Pancreas (tissue), 10 donors: Measurements from ENCODE around the gene CARD6. TPM values are rescaled to one million over a fixed set of nuclear protein-coding genes. Genes with fewer than 3 reads are reported as not detected.
"Not testable (repeated sequence)": the region's sequence is repeated elsewhere in the genome, so short reads cannot be mapped to it uniquely, and the experiment has no call there.

Source experiments
- ATAC-seq, 4 donors: fragments of 200-7000 bp; cut with Tn5 transposase; one replicate each; pipeline versions ENCODE4 v1.8.0 to v1.9.1; 2020; ENCODE audit warnings: mild to moderate bottlenecking in 4 of 4, moderate library complexity in 4 of 4
- DNase-seq, 6 donors: peaks; one replicate each; pipeline ENCODE4 v3.0.0-alpha.2; 2020
- FAIRE-seq: peaks from 2 replicates; lab custom pipeline; 2012; peaks lifted over from hg19 to GRCh38; lab: Jason Lieb, UNC
- H3K27ac ChIP-seq, 4 donors: fragments of 200-600 bp; sonication (generic); 1 replicate in 3 of 4; 2 replicates in 1 of 4; pipeline versions ENCODE4 v1.5.0 to v1.8.0; 2020
- H3K27me3 ChIP-seq, 4 donors: fragments of 200-600 bp; one replicate each; pipeline ENCODE4 v1.8.0; 2021
- H3K36me3 ChIP-seq, 3 donors: fragments of 200-600 bp; sonication (generic) in 1 of 3; one replicate each; pipeline versions ENCODE4 v1.5.0 to v1.8.0; 2020 to 2021
- H3K4me1 ChIP-seq, 3 donors: fragments of 200-600 bp; one replicate each; pipeline ENCODE4 v1.8.0; 2021
- H3K4me3 ChIP-seq, 4 donors: fragments of 200-600 bp; sonication (generic) in 2 of 4; one replicate each; pipeline versions ENCODE4 v1.5.0 to v1.8.0; 2020 to 2021
- H3K9me3 ChIP-seq, 4 donors: fragments of 200-600 bp; one replicate each; pipeline ENCODE4 v1.8.0; 2021
- WGBS, 2 donors: extraction: QIAGEN DNeasy Blood & Tissue Kit; methylation state at CpG; one replicate each; pipeline ENCODE4 v1.1.7; 2013; 5-methylcytosine and 5-hydroxymethylcytosine counted together
- intact Hi-C, 3 donors: fragments of 100-400 bp; cut with DNase I; formaldehyde crosslinking; loops; one replicate each; pipeline versions ENCODE4 v1.11.1 to v1.14.2; 2022
- polyA plus RNA-seq, 2 donors: library from polyadenylated mRNA; stranded (reverse); fragments of 200-250 nt; gene quantifications; one replicate each; pipeline ENCODE4 v1.2.3, GENCODE V29; 2013
- total RNA-seq, 6 donors: library from RNA; stranded (reverse); fragmentation: NEBNext Ultra II Directional in 4 of 6; extraction: Animal tissue kit (Norgen Biotek cat#: 25700) in 4 of 6; gene quantifications; one replicate each; pipeline versions ENCODE4 v1.2.1 to v1.2.4, GENCODE V29; 2021 to 2023
- TF ChIP-seq, protein P1 (sequence below), 4 donors: fragments of 200-600 bp; sonication (generic) in 3 of 4; IDR thresholded peaks; one replicate each; pipeline versions ENCODE4 v1.5.0 to v1.8.0; 2021; ENCODE audit warnings: antibody characterized with exemption in 4 of 4
- donor health status: healthy with polysubstance abuse.
- donor health status: DM: no; HTN: no; CAD: no; lungs with moderate emphysema.
- donor health status: DM: no; HTN: no; CAD: no.
- donor health status: control.
- donor health status: control.
- donor health status: Bipolar disorder and iron deficiency.
- donor health status: DM: yes; HTN: yes; CAD: no.
- donor health status: DM: no; HTN: no; CAD: no.
- donor health status: DM: no; HTN: no; CAD: no.
- donor health status: DM: yes; HTN: yes; CAD: no.

CARD6 gene
- total and polyA plus RNA-seq, 8 donors = 1.7 to 8.0 (median 2.6) TPM

DNA sequence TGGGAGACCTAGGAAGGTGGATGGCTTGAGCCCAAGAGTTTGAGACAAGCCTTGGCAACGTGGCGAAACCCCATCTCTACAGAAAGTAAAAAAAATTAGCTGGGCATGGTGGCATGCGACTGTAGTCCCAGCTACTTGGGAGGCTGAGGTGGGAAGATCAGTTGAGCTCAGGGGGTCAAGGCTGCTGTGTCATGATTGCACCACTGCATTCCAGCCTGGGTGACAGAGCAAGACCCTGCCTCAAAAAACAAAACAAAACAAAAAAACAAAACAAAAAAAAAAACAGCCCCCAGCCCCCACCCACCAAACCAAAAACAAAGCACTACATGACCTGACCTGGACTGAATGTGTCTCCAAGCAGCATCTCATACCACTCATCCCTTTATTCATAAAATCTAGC, 34.8 kb downstream of the CARD6 start:
- Histone ChIP-seq H3K4me3 (no peak overlapping the region), H3K27ac (no peak overlapping the region), H3K36me3 (no peaks in the 10 kb centered on the region), H3K9me3 (no peaks in the 10 kb centered on the region), H3K27me3 (no peaks in the 10 kb centered on the region), H3K4me1 (no peaks in the 10 kb centered on the region)
- FAIRE-seq (no peak), DNase-seq (no peak), ATAC-seq (no peak)
- intact Hi-C loops = loop anchor here in 1 of 3 donors (10.0 kb wide), 1 partner anchor 121 kb away; the partner anchor contains the start of gene TTC33
- WGBS, 2 donors = 54 to 58% methylated on average over 3 of the region's 3 CpGs
- TF ChIP-seq, protein P1, sequence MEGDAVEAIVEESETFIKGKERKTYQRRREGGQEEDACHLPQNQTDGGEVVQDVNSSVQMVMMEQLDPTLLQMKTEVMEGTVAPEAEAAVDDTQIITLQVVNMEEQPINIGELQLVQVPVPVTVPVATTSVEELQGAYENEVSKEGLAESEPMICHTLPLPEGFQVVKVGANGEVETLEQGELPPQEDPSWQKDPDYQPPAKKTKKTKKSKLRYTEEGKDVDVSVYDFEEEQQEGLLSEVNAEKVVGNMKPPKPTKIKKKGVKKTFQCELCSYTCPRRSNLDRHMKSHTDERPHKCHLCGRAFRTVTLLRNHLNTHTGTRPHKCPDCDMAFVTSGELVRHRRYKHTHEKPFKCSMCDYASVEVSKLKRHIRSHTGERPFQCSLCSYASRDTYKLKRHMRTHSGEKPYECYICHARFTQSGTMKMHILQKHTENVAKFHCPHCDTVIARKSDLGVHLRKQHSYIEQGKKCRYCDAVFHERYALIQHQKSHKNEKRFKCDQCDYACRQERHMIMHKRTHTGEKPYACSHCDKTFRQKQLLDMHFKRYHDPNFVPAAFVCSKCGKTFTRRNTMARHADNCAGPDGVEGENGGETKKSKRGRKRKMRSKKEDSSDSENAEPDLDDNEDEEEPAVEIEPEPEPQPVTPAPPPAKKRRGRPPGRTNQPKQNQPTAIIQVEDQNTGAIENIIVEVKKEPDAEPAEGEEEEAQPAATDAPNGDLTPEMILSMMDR (IDR thresholded peaks at IDR 0.05) = no peak

DNA sequence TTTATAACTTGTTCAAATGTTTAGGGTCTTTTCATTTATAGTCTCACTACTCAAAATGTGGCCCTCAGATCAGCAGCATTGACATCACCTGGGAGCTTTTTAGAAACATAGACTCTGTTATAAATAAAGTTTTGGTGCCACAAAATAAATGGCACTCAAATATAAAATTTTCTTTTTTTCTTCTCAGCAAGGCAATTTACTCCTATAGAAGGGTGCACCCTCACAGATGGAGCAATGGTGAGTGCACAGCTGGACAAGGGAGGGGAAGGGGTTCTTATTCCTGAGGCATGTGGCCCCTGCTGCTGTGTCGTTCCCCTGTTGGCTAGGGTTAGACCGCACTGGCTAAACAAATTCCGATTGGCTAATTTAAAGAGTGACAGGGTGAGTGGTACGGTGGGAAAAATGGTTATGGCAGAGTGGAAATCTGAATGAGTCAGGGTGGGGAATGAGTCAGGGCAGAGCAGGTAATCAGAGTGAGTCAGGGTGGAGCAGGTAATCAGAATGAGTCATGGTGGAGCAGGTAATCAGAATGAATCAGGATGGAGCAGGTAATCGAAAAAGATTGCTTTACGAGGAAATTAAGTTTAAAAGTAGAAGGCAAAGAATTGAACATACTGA, 36.3 kb downstream of the CARD6 start:
- Histone ChIP-seq H3K27ac (no peak overlapping the region), H3K27me3 (no peaks in the 10 kb centered on the region), H3K9me3 (no peaks in the 10 kb centered on the region), H3K36me3 (no peaks in the 10 kb centered on the region), H3K4me1 (no peaks in the 10 kb centered on the region), H3K4me3 (no peak overlapping the region)
- 79 to 90% methylated on average over 6 of the region's 6 CpGs for WGBS, 2 donors
- DNase-seq (no peak), FAIRE-seq (no peak), ATAC-seq (no peak)
- intact Hi-C loops = loop anchor here in 1 of 3 donors (10.0 kb wide), 1 partner anchor 123 kb away; the partner anchor contains the start of gene TTC33
- TF ChIP-seq, protein P1 (IDR thresholded peaks at IDR 0.05) = no peak

DNA sequence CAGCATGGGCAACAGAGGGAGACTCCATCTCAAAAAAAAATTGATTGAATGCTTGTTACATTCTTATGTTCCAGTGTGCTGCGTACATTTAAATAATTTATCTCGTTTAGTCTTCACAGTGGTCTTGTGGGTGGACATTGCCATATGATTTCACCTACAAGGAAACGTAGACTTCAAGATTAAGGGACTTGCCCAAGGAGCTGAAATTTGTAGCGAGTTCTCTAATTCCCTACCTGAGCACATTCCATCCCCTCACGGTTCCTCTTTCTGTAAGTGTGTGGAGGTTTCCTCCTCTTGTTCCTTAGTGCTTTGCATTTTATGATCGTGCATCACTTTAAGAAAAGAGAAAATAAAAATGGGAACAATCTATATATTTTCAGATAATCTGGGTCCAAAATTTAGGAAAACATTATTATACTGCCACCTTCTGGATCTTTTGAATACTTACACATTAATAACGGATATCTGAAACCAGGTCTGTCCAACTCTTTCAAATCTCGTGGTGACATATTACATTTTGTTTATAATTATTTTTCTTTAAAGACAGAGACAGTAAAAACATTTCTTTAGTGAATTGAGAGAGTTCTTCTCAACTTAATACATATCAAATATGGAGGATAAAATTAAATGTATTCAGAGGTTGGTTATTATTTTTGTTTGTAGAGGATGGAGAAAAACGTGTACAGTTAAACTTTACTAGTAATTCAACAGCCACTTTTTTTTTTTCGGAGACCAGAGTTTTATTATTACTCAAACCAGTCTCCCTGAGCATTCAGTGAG, 38.2 kb downstream of the CARD6 start:
- no peak overlapping the region for H3K4me3 ChIP-seq
- peak; percentile 43 to 75 (median 66) for ATAC-seq
- WGBS, 2 donors = 19 to 25% methylated on average over 10 of the region's 10 CpGs
- no peak overlapping the region for H3K27ac ChIP-seq
- TF ChIP-seq, protein P1 (IDR thresholded peaks at IDR 0.05) = peak; percentile 10 to 54 (median 40)
- no peaks in the 10 kb centered on the region for H3K36me3 ChIP-seq
- H3K27me3 ChIP-seq = no peaks in the 10 kb centered on the region
- peak; percentile 94 for FAIRE-seq
- intact Hi-C loops = loop anchor here in 1 of 3 donors (10.0 kb wide), 1 partner anchor 125 kb away; the partner anchor contains the start of gene TTC33
- H3K9me3 ChIP-seq = no peaks in the 10 kb centered on the region
- no peaks in the 10 kb centered on the region for H3K4me1 ChIP-seq
- no peak for DNase-seq

DNA sequence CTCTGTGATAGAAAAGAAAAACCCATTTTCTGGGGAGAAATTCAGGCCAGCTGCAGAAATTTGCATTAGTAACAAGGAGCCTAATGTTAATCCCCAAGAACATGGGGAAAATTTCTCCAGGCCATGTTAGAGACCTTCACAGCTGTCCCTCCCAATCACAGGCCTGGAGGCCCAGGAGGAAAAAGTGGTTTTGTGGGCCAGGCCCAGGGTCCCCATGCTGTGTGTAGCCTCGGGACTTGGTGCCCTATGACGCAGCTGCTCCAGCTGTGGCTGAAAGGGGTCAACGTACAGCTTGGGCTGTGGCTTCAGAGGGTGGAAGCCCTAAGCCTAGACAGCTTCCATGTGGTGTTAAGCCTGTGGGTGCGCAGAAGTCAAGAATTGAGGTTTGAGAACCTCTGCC, 41.1 kb downstream of the CARD6 start:
- 79 to 89% methylated on average over 4 of the region's 4 CpGs for WGBS, 2 donors
- no peaks in the 10 kb centered on the region for H3K4me1 ChIP-seq
- FAIRE-seq = no peak
- TF ChIP-seq, protein P1 (IDR thresholded peaks at IDR 0.05) = no peak
- H3K36me3 ChIP-seq = no peaks in the 10 kb centered on the region
- no peak for DNase-seq
- no peaks in the 10 kb centered on the region for H3K27me3 ChIP-seq
- no peak overlapping the region for H3K4me3 ChIP-seq
- intact Hi-C loops = no loop called here
- ATAC-seq = no peak
- no peaks in the 10 kb centered on the region for H3K9me3 ChIP-seq
- no peak overlapping the region for H3K27ac ChIP-seq

DNA sequence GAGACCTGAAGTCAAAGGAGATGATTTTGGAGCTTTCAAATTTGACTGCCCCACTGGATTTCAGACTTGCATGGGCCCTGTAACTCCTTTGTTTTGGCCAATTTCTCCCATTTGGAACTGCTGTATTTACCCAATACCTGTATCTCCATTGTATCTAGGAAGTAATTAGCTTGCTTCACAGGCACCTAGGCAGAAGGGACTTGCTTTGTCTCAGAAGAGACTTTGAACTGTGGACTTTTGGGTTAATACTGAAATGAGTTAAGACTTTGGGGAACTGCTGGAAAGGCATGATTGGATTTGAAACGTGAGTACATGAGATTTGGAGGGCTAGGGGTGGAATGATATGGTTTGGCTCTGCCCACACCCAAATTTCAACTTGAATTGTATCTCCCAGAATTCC, 41.9 kb downstream of the CARD6 start:
- H3K36me3 ChIP-seq, intact Hi-C loops, H3K27me3 ChIP-seq, H3K4me3 ChIP-seq, H3K27ac ChIP-seq, H3K4me1 ChIP-seq, ATAC-seq, DNase-seq, H3K9me3 ChIP-seq, FAIRE-seq: not testable (repeated sequence)
- WGBS, 2 donors = 26% methylated on average over 1 of the region's 1 CpG

DNA sequence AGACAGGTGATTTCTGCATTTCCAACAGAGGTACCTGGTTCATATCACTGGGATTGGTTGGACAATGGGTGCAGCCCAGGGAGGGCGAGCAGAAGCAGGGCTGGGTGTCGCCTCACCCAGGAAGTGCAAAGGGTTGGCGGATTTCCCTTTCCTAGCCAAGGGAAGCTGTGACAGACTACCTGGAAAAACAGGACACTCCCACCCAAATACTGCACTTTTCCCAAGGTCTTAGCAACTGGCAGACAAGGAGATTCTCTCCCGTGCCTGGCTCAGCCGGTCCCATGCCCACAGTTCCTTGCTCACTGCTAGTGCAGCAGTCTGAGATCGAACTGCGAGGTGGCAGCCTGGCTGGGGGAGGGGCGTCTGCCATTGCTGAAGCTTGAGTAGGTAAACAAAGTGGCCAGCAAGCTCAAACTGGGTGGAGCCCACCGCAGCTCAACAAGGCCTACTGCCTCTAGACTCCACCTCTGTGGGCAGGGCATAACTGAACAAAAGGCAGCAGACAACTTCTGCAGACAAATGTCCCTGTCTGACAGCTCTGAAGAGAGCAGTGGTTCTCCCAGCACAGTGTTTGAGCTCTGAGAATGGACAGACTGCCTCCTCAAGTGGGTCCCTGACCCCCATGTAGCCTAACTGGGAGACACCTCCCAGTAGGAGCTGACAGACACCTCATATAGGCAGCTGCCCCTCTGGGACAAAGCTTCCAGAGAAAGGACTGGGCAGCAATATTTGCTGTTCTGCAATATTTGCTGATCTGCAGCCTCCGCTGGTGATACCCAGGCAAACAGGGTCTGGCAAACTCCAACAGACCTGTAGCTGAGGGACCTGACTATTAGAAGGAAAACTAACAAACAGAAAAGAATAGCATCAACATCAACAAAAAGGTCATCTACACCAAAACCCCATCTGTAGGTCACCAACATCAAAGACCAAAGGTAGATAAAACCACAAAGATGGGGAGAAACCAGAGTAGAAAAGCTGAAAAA, 54.6 kb downstream of the CARD6 start:
- H3K9me3 ChIP-seq, H3K36me3 ChIP-seq, FAIRE-seq, H3K27me3 ChIP-seq, H3K27ac ChIP-seq, H3K4me1 ChIP-seq, intact Hi-C loops: not testable (repeated sequence)
- DNase-seq (peak; percentile 45 to 76 (median 58)), ATAC-seq (peak in 3 of 4 donors; percentile 24 to 34 (median 25))
- H3K4me3 ChIP-seq = peak overlapping the region in 1 of 4 donors; percentile 11
- WGBS, 2 donors = 45 to 46% methylated on average over 10 of the region's 10 CpGs
